ENCODE measurements around the gene COQ5. TPM values are rescaled to one million over a fixed set of nuclear protein-coding genes. Genes with fewer than 3 reads are reported as not detected.
"Not testable (repeated sequence)": the region's sequence is repeated elsewhere in the genome, so short reads cannot be mapped to it uniquely, and the experiment has no call there.

Gene COQ5
- total and polyA plus RNA-seq, 4 donors, result 25.0 to 33.6 (median 30.6) TPM

- no peak for TF ChIP-seq REST (IDR thresholded peaks at IDR 0.05)
These were observed 40.8 kb downstream of the COQ5 start (continued) for GRCh38 chr12:120488057-120488640.

GRCh38 chr12:120487552-120487951 lies 41.4 kb downstream of the COQ5 start:
- H3K9me3 ChIP-seq (ENCODE audit: control insufficient read depth in 4 of 4, low read length in 3 of 4); H3K4me1 ChIP-seq (ENCODE audit: control insufficient read depth in 4 of 4, insufficient read depth in 4 of 4, low read length in 3 of 4); H3K27ac ChIP-seq (ENCODE audit: low read depth in 1 of 2, low read length in 2 of 2); H3K4me3 ChIP-seq (ENCODE audit: low read depth in 1 of 3, low read length in 3 of 3); H3K36me3 ChIP-seq (ENCODE audit: control insufficient read depth in 4 of 4, insufficient read depth in 3 of 4, low read depth in 1 of 4, low read length in 3 of 4); H3K27me3 ChIP-seq (ENCODE audit: control insufficient read depth in 4 of 4, insufficient read depth in 4 of 4, low read length in 3 of 4); H3K9ac ChIP-seq (ENCODE audit: low read depth in 1 of 2, low read length in 2 of 2): not testable (repeated sequence)
- 90% methylated on average over 7 of the region's 7 CpGs for WGBS
- peak; percentile 74 for DNase-seq (ENCODE audit: low spot score)

GRCh38 chr12:120485961-120486881 lies 42.7 kb downstream of the COQ5 start:
- Histone ChIP-seq H3K9me3 (ENCODE audit: control insufficient read depth in 4 of 4, low read length in 3 of 4) (no peaks in the 10 kb centered on the region), H3K4me1 (ENCODE audit: control insufficient read depth in 4 of 4, insufficient read depth in 4 of 4, low read length in 3 of 4) (no peaks in the 10 kb centered on the region), H3K4me3 (ENCODE audit: low read depth in 1 of 3, low read length in 3 of 3) (no peak overlapping the region), H3K9ac (ENCODE audit: low read depth in 1 of 2, low read length in 2 of 2) (no peak overlapping the region), H3K36me3 (ENCODE audit: control insufficient read depth in 4 of 4, insufficient read depth in 3 of 4, low read depth in 1 of 4, low read length in 3 of 4) (no peaks in the 10 kb centered on the region), H3K27me3 (ENCODE audit: control insufficient read depth in 4 of 4, insufficient read depth in 4 of 4, low read length in 3 of 4) (no peaks in the 10 kb centered on the region), H3K27ac (ENCODE audit: low read depth in 1 of 2, low read length in 2 of 2) (no peak overlapping the region)
- DNase-seq (ENCODE audit: low spot score), result no peak
- WGBS, result 93% methylated on average over 7 of the region's 7 CpGs
- TF ChIP-seq TAF1 (conservative IDR thresholded peaks at IDR 0.05) (no peak), GABPA (IDR thresholded peaks at IDR 0.05 in 1 of 2, conservative IDR thresholded peaks at IDR 0.05 in 1 of 2) (no peak), HNF4A (conservative IDR thresholded peaks at IDR 0.05) (no peak), ZBTB33 (IDR thresholded peaks at IDR 0.05) (no peak), SP1 (IDR thresholded peaks at IDR 0.05) (no peak), FOXA2 (IDR thresholded peaks at IDR 0.05) (no peak), EGR1 (IDR thresholded peaks at IDR 0.05; ENCODE audit: low read depth in 2 of 2) (no peak), RXRA (IDR thresholded peaks at IDR 0.05) (no peak), YY1 (IDR thresholded peaks at IDR 0.05) (no peak), HNF4G (IDR thresholded peaks at IDR 0.05) (no peak), JUND (IDR thresholded peaks at IDR 0.05) (no peak), REST (IDR thresholded peaks at IDR 0.05) (no peak), RAD21 (IDR thresholded peaks at IDR 0.05) (no peak), FOXA1 (IDR thresholded peaks at IDR 0.05) (no peak), ATF3 (IDR thresholded peaks at IDR 0.05) (no peak), CTCF (IDR thresholded peaks at IDR 0.05; ENCODE audit: low read depth, low read length, missing input control) (no peak), NR2F2 (IDR thresholded peaks at IDR 0.05) (no peak), MAX (IDR thresholded peaks at IDR 0.05) (no peak)
